Subcutaneous adipose tissue (tissue), 4 donors: Measurements from ENCODE around the gene LMOD2. TPM values are rescaled to one million over a fixed set of nuclear protein-coding genes. Genes with fewer than 3 reads are reported as not detected.

Experiments used
- CTCF ChIP-seq: fragments of 450-650 bp; IDR thresholded peaks from one replicate; pipeline ENCODE4 v1.5.1; 2016; ENCODE audit warnings: low read depth, mild to moderate bottlenecking, control low read depth, antibody characterized with exemption, moderate library complexity
- total RNA-seq, 4 donors: library from RNA; depleted of rRNA; stranded (reverse); fragments of >200 nt; gene quantifications; one replicate each; pipeline ENCODE4 v1.1.0, GENCODE V29; 2016

The LMOD2 gene
- total RNA-seq, 4 donors from 2014 or later: not detected

GRCh38 chr7:123662755-123663154, 7.1 kb downstream of the LMOD2 start:
- TF ChIP-seq CTCF: no peak

GRCh38 chr7:123663200-123663599, 7.5 kb downstream of the LMOD2 start:
- no peak for TF ChIP-seq CTCF

- no peak for TF ChIP-seq CTCF
Measured at GRCh38 chr7:123665157-123665556, 9.5 kb downstream of the LMOD2 start.

GRCh38 chr7:123665896-123666295, 10.2 kb downstream of the LMOD2 start:
- no peak for TF ChIP-seq CTCF

GRCh38 chr7:123666492-123666891, 10.8 kb downstream of the LMOD2 start:
- TF ChIP-seq CTCF: no peak

GRCh38 chr7:123669485-123669884, 13.8 kb downstream of the LMOD2 start:
- no peak for TF ChIP-seq CTCF

- no peak for TF ChIP-seq CTCF
Measured at GRCh38 chr7:123673137-123673732, 17.6 kb downstream of the LMOD2 start.
